ENCODE measurements around the gene RABL6. TPM values are rescaled to one million over a fixed set of nuclear protein-coding genes. Genes with fewer than 3 reads are reported as not detected.
A peak's percentile ranks its signal among the peaks of the same experiment; 100 is the strongest.
"Not testable (repeated sequence)": the region's sequence is repeated elsewhere in the genome, so short reads cannot be mapped to it uniquely, and the experiment has no call there.

The RABL6 gene
- polyA plus RNA-seq, 3 donors = 58.6 to 61.1 (median 59.7) TPM

DNA sequence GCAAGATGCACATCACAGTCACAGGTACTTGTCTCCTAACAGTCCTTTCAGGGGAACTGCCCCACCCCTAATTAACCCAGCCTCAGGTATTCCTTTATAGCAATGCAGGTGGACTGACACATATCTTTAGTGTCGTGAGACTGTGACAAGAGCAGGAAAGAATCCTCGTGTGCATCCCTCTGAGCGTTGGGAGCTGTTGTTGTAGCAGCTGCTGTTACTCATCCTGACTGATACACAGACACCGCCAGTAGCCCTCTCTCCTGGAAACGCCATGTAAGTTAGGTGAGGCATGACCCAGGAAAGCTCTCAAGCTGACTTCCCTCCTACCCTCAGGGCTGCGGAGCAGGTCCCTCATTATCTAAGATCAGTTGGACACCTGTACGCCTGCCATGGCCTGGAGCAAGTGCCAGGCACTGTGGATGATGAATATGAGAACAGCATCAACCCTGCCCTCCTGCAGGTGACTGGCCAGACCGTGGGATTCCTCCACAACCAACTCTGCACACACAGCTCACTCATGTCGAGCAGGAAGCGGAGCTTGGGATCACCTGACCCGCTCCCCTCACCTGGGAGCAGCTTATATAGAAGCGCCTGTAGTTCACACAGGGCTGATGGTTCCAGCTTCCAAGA lies 33.2 kb upstream of the RABL6 start:
- no peak for DNase-seq (ENCODE audit: low read depth in 3 of 3, low spot score in 2 of 3)

DNA sequence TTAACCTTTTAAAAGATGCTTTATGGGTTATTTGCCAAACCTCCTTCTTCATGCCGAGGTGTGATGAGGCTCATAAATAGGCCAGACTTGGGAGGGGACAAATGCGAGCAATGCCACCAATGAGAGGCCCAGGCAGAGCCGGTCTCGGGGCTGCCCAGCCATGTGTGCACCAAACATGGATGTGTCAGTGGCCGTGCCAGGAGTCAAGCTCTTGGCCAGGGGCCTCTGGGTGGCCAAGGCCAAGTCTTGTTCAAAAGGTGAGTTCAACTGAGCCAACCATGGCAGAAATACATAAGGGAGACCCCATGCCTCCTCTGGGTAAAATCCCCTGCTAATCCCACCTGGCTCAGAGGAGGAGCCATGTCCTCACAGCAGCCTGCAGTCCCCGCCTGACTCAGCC lies 32.6 kb upstream of the RABL6 start:
- no peak for DNase-seq (ENCODE audit: low read depth in 3 of 3, low spot score in 2 of 3)

- DNase-seq (ENCODE audit: low read depth in 3 of 3, low spot score in 2 of 3) = no peak
Observed at GRCh38 chr9:136776947-136777346, 30.8 kb upstream of the RABL6 start.

- DNase-seq (ENCODE audit: low read depth in 3 of 3, low spot score in 2 of 3) = no peak
Observed at GRCh38 chr9:136777359-136777758, 30.4 kb upstream of the RABL6 start.

- DNase-seq (ENCODE audit: low read depth in 3 of 3, low spot score in 2 of 3) = no peak
Observed at GRCh38 chr9:136779808-136780207, 27.9 kb upstream of the RABL6 start.

- DNase-seq (ENCODE audit: low read depth in 3 of 3, low spot score in 2 of 3) = no peak
Observed at GRCh38 chr9:136782452-136782851, 25.3 kb upstream of the RABL6 start.

- DNase-seq (ENCODE audit: low read depth in 3 of 3, low spot score in 2 of 3) = no peak
Observed at GRCh38 chr9:136784249-136784996, 23.3 kb upstream of the RABL6 start.

DNA sequence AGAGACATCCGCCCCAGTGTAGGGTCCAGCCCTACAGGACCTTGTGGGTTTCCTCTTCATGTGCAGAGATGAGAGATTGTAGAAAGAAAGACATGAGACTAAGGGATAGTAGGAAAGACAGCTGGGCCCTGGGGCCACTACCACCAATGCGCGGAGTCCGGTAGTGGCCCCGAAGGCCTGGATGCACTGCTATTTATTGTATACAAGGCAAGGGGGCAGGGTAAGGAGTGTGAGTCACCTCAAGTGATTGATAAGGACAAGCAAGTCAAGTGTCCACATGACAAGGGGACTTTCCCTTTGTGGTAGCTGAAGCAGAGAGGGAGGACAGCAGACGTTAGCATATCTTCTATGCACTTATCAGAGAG lies 22.8 kb upstream of the RABL6 start:
- no peak for DNase-seq (ENCODE audit: low read depth in 3 of 3, low spot score in 2 of 3)

- not testable (repeated sequence) for DNase-seq (ENCODE audit: low read depth in 3 of 3, low spot score in 2 of 3)
Observed at GRCh38 chr9:136785565-136786355, 22.0 kb upstream of the RABL6 start.

DNA sequence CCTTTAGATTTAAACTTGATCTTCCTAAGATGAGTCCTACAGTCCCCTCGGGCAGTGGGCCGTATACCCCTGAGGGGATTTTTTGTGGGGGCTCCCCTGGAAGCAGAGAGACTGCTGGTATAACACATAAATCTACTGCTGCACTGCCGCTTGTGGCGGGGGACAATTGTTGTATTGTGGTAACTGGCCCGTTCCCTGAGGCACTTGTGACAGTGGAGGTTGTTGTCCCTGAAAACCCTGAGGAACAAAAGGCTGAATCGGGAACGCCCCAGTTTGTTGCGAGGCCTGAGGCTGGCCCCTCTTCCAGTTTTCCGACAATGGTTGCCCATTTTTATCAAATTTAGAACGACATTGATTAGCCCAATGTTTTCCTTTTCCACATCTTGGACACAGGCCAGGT lies 21.3 kb upstream of the RABL6 start:
- DNase-seq (ENCODE audit: low read depth in 3 of 3, low spot score in 2 of 3) = no peak

DNA sequence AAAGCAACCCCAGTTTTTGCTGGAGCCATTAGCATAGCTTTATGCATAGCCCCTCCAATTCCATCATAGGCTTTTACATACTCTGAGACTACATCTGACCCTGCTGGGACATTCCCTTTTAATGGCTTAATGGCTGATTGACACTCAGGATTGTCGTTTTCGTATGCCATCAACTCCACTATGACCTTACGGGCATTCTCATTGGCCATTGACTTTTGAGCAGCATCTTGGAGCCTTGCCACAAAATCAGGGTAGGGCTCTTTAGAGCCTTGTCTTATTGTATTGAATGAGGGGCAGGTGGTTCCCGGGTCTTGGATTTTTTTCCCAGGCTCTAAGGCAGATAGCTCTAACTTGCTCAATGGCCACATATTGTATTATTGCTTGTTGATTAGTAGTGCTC lies 20.8 kb upstream of the RABL6 start:
- not testable (repeated sequence) for DNase-seq (ENCODE audit: low read depth in 3 of 3, low spot score in 2 of 3)

- no peak for DNase-seq (ENCODE audit: low read depth in 3 of 3, low spot score in 2 of 3)
Observed at GRCh38 chr9:136787690-136788400, 19.9 kb upstream of the RABL6 start.

DNA sequence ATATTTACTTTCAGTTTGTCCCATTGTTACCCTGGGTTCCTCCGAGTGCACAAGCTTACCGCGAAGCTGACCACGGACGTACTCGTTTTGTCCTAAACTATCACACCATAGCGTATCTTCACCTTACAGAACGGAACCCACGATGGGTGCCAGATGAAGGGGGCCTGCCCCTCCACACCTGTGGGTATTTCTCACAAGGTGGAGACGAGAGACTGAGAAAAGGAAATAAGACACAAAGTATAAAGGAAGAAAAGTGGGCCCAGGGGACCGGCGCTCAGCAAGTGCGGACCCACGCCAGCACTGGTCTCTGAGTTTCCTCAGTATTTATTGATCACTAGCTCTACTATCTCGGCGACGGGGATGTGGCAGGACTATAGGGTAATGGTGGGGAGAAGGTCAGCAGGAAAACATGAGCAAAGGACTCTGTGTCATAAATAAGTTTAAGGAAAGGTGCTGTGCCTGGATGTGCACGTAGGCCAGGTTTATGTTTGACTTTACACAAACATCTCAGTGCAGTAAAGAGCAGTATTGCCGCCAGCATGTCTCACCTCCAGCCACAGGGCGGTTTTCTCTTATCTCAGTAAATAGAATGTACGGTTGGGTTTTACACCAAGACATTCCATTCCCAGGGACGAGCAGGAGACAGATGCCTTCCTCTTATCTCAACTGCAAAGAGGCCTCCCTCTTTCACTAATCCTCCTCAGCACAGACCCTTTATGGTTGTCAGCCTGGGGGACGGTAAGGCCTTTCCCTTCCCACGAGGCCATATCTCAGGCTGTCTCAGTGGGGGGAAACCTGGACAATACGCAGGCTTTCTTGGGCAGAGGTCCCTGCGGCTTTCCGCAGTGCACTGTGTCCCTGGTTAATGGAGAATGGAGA lies 18.9 kb upstream of the RABL6 start:
- not testable (repeated sequence) for DNase-seq (ENCODE audit: low read depth in 3 of 3, low spot score in 2 of 3)

DNA sequence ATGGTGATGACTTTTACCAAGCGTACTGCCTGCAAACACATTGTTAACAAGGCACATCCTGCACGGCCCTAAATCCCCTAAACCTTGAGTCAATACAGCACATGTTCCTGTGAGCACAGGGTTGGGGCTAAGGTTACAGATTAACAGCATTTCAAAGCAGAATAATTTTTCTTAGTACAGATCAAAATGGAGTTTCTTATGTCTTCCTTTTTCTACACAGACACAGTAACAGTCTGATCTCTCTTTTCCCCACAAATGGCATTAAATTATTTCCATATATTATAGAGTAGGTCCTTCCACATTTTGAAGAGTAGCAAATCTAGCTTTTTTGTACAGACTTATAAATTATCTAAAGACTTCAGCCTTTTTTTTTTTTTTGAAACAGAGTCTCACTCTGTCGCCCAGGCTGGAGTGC lies 18.2 kb upstream of the RABL6 start:
- no peak for DNase-seq (ENCODE audit: low read depth in 3 of 3, low spot score in 2 of 3)

- DNase-seq (ENCODE audit: low read depth in 3 of 3, low spot score in 2 of 3) = peak; percentile 94 to 98 (median 97)
Observed at GRCh38 chr9:136790640-136791515, 16.9 kb upstream of the RABL6 start, which contains the start of gene TMEM141. Gene TMEM141 (plus strand): TSS chr9:136791344. CDS start chr9:136791371, 27 bp downstream.

DNA sequence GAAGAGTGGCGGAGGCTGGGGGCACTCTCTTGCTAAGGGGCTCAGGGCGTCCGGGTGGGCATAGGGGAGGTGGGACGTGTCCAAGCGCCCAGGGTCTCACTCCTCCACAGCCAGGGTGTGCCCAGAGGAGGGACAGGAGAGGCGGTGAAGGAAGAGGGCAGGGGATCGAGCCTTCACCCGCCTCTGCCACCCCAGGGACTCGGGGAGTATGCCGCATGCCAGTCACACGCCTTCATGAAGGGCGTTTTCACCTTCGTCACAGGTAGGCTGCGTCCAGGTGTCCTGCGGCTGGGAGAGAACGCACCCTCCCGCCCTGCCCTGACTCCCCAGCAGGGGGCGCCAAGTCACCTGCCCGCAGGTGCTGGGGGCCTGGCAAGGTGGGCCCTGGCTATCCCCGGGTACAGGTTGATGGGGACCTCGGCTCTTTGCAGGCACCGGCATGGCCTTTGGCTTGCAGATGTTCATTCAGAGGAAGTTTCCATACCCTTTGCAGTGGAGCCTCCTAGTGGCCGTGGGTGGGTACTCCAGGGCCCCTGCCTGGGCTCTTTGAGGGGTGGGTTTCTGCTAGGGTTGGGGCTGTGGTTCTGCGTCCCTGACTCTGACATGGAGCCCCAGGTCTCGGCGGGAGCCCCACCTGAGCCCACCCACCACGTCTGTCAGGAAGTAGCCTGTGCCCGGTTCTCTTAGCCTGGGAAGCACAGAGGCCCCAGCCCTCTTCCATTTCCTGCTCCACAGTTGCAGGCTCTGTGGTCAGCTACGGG lies 16.1 kb upstream of the RABL6 start:
- DNase-seq (ENCODE audit: low read depth in 3 of 3, low spot score in 2 of 3) = no peak

DNA sequence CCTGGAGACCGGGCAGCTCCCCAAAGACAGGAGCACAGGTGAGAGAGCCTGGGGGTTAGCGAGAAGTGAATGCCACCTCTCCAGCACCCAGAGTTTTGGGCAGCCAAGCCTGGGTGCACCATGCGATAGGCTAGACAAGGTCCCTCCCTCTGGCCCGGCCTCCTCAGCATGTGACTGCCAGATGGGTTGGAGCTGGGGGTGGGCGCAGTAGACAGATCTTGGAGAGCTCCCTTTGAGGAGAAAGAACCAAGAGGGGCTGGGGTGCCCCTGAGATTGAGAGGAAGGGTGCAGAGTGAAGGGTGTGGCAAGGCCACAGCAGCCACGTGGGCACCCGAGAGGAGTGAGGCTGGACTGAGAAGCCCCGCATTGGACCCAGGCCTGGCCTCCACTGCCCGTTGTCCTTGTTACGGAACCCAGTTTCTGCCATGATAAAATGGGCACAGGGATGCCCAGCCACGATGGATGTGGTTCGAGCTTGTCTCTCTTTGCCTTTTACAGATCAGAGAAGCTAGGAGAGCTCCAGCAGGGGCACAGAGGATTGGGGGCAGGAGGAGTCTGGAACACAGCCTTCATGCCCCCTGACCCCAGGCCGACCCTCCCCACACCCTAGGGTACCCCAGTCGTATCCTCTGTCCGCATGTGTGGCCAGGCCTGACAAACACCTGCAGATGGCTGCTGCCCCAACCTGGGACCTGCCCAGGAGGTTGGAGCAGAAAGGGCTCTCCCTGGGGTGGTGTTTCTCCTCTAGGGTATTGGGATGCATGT lies 15.2 kb upstream of the RABL6 start:
- DNase-seq (ENCODE audit: low read depth in 3 of 3, low spot score in 2 of 3) = no peak
